ENCODE data around the gene MYO5B.

- TF ChIP-seq CTCF (optimal IDR thresholded peaks at IDR 0.05 in 1 of 3, IDR thresholded peaks at IDR 0.05 in 1 of 3, conservative IDR thresholded peaks at IDR 0.05 in 1 of 3; ENCODE audit: extremely low read depth in 1 of 3, insufficient read depth in 2 of 3, low read length in 3 of 3) (no peak), EZH2 (IDR thresholded peaks at IDR 0.05; ENCODE audit: low read length) (no peak)
Observed at GRCh38 chr18:50154420-50154819, 40.5 kb downstream of the MYO5B start.

Data from keratinocyte (primary cell).